GM18870 (cell line): Measurements from ENCODE around the gene CYBA.

Source experiments
- ATAC-seq: cut with Tn5 transposase; IDR thresholded peaks from one replicate; pipeline ENCODE4 v1.9.1; 2021; ENCODE audit warnings: moderate library complexity; ENCODE audit not compliant: unreplicated experiment

Gene CYBA

GRCh38 chr16:88650749-88651275 lies at the start of gene CYBA:
CYBA (minus strand) TSS chr16:88651053; CDS start chr16:88651013, 40 bp downstream.
- ATAC-seq, result peak; percentile 39

- no peak for ATAC-seq
Observed at GRCh38 chr16:88700322-88700635, 49.4 kb upstream of the CYBA start.

GRCh38 chr16:88699180-88699579 lies 48.3 kb upstream of the CYBA start:
- ATAC-seq, result no peak

- ATAC-seq, result no peak
Observed at GRCh38 chr16:88698646-88699045, 47.8 kb upstream of the CYBA start.

- ATAC-seq, result no peak
Observed at GRCh38 chr16:88697831-88698615, 47.2 kb upstream of the CYBA start.

GRCh38 chr16:88697116-88697830 lies 46.4 kb upstream of the CYBA start:
- no peak for ATAC-seq

GRCh38 chr16:88696441-88696840 lies 45.6 kb upstream of the CYBA start:
- ATAC-seq, result no peak

GRCh38 chr16:88695753-88696152 lies 44.9 kb upstream of the CYBA start:
- no peak for ATAC-seq

GRCh38 chr16:88695218-88695617 lies 44.4 kb upstream of the CYBA start:
- ATAC-seq, result no peak

- ATAC-seq, result no peak
Observed at GRCh38 chr16:88694221-88695087, 43.6 kb upstream of the CYBA start.

- no peak for ATAC-seq
Observed at GRCh38 chr16:88693420-88694177, 42.7 kb upstream of the CYBA start.

GRCh38 chr16:88692861-88693260 lies 42.0 kb upstream of the CYBA start:
- ATAC-seq, result no peak

GRCh38 chr16:88691924-88692560 lies 41.2 kb upstream of the CYBA start:
- ATAC-seq, result no peak

- ATAC-seq, result no peak
Observed at GRCh38 chr16:88691129-88691813, 40.4 kb upstream of the CYBA start.

GRCh38 chr16:88690341-88691128 lies 39.7 kb upstream of the CYBA start:
- ATAC-seq, result no peak

- ATAC-seq, result no peak
Observed at GRCh38 chr16:88688013-88688778, 37.3 kb upstream of the CYBA start.

- ATAC-seq, result no peak
Observed at GRCh38 chr16:88687676-88688012, 36.8 kb upstream of the CYBA start.

GRCh38 chr16:88687254-88687576 lies 36.4 kb upstream of the CYBA start:
- ATAC-seq, result no peak
